Colon (tissue), 2 donors: ENCODE results near the gene NEK5.
"Not testable (repeated sequence)": the region's sequence is repeated elsewhere in the genome, so short reads cannot be mapped to it uniquely, and the experiment has no call there.

Experiments used
- FAIRE-seq: peaks from 2 replicates; lab custom pipeline; 2012; peaks lifted over from hg19 to GRCh38; lab: Jason Lieb, UNC
- donor health status: control.
- donor health status: control.

The NEK5 gene

GRCh38 chr13:52136763-52137162 is 7.9 kb upstream of the NEK5 start:
- FAIRE-seq = peak; percentile 64

- FAIRE-seq = no peak
These were observed 1.8 kb upstream of the NEK5 start for GRCh38 chr13:52130641-52131040.

GRCh38 chr13:52127783-52128702 is 830 bp downstream of the NEK5 start:
- FAIRE-seq = no peak

GRCh38 chr13:52127378-52127777 is 1.5 kb downstream of the NEK5 start:
- FAIRE-seq = no peak

- no peak for FAIRE-seq
These were observed 3.3 kb downstream of the NEK5 start for GRCh38 chr13:52125547-52125946.

GRCh38 chr13:52118595-52118994 is 10.3 kb downstream of the NEK5 start:
- no peak for FAIRE-seq

- no peak for FAIRE-seq
These were observed 10.8 kb downstream of the NEK5 start for GRCh38 chr13:52118095-52118494.

GRCh38 chr13:52112591-52112990 is 16.3 kb downstream of the NEK5 start:
- FAIRE-seq = no peak

- no peak for FAIRE-seq
These were observed 19.7 kb downstream of the NEK5 start for GRCh38 chr13:52109116-52109670.

- no peak for FAIRE-seq
These were observed 23.0 kb downstream of the NEK5 start for GRCh38 chr13:52105841-52106240.

- FAIRE-seq = no peak
These were observed 24.2 kb downstream of the NEK5 start for GRCh38 chr13:52104624-52105023.

- no peak for FAIRE-seq
These were observed 25.5 kb downstream of the NEK5 start for GRCh38 chr13:52103386-52103785.

- not testable (repeated sequence) for FAIRE-seq
These were observed 26.4 kb downstream of the NEK5 start for GRCh38 chr13:52102423-52102822.

- FAIRE-seq = no peak
These were observed 31.7 kb downstream of the NEK5 start for GRCh38 chr13:52097197-52097596.

GRCh38 chr13:52096748-52097147 is 32.1 kb downstream of the NEK5 start:
- no peak for FAIRE-seq

GRCh38 chr13:52096062-52096461 is 32.8 kb downstream of the NEK5 start:
- FAIRE-seq = no peak

GRCh38 chr13:52092087-52092486 is 36.8 kb downstream of the NEK5 start:
- no peak for FAIRE-seq

GRCh38 chr13:52091473-52091872 is 37.4 kb downstream of the NEK5 start:
- no peak for FAIRE-seq

- no peak for FAIRE-seq
These were observed 43.5 kb downstream of the NEK5 start for GRCh38 chr13:52085421-52085820.

GRCh38 chr13:52084981-52085380 is 43.9 kb downstream of the NEK5 start:
- FAIRE-seq = not testable (repeated sequence)

- no peak for FAIRE-seq
These were observed 46.3 kb downstream of the NEK5 start for GRCh38 chr13:52082601-52083000.

- not testable (repeated sequence) for FAIRE-seq
These were observed 49.0 kb downstream of the NEK5 start for GRCh38 chr13:52079891-52080290.

GRCh38 chr13:52070929-52071523 is 57.8 kb downstream of the NEK5 start:
- no peak for FAIRE-seq
